ENCODE data around the gene FBLN7.

The FBLN7 gene

DNA sequence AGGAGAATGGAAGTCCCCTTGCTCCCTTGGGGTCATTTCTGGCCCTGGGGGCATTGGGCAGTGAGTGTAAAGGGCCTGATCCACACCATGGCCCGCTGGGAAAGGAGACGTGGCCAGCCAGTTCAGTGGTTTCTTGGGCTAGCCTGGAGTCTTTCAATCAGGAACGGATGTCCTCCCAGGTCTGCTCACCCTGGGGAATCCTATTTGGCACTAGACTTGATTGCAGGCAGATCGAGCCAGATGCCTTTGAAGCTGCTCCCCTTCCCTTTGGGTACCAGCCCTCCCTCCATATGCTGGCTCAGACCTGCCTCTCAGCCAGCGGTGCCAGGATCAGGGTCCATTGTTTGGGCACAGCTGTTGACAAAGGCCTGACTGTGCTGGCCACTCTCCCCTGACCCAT is 11.0 kb downstream of the FBLN7 start:
- no peak overlapping the region for H3K27ac ChIP-seq

DNA sequence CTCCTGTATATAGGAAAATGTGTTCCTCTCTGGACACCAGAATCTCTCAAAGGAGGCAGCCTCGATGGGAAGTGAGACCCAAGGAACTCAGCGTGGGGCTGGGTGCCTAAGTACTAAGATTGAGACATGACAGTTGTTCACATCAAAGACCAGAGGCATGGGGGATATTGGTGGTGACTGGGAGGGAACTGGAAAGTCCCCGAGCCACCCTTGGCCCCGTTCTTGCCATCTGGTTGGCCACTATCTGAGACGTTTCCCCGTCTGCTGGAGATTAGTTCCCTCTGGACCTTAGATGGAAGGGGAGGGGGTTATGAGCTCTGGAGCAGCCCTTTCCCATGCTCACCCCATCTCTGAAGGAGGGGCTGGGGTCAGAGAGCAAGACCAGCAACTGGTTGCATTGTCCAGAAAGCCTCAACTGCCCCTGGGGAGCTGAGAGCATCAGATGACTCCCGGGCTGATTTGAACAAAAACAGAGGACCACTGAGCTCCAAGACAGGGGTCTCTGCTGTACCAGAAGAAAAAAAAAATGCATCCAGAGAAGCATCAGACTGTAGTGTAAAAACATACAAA is 11.8 kb downstream of the FBLN7 start:
- TF ChIP-seq, protein P1, sequence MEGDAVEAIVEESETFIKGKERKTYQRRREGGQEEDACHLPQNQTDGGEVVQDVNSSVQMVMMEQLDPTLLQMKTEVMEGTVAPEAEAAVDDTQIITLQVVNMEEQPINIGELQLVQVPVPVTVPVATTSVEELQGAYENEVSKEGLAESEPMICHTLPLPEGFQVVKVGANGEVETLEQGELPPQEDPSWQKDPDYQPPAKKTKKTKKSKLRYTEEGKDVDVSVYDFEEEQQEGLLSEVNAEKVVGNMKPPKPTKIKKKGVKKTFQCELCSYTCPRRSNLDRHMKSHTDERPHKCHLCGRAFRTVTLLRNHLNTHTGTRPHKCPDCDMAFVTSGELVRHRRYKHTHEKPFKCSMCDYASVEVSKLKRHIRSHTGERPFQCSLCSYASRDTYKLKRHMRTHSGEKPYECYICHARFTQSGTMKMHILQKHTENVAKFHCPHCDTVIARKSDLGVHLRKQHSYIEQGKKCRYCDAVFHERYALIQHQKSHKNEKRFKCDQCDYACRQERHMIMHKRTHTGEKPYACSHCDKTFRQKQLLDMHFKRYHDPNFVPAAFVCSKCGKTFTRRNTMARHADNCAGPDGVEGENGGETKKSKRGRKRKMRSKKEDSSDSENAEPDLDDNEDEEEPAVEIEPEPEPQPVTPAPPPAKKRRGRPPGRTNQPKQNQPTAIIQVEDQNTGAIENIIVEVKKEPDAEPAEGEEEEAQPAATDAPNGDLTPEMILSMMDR (IDR thresholded peaks at IDR 0.05) = no peak
- no peaks in the 10 kb centered on the region for H3K36me3 ChIP-seq
- H3K4me1 ChIP-seq (ENCODE audit: control insufficient read depth in 1 of 2, insufficient read depth in 1 of 2, low read depth in 1 of 2, low read length in 1 of 2) = no peaks in the 10 kb centered on the region
- no peak overlapping the region for H3K4me3 ChIP-seq (ENCODE audit: low read depth in 1 of 2, low read length in 1 of 2)
- peaks cover 9% of the 10 kb centered on the region for H3K27me3 ChIP-seq
- H3K9me3 ChIP-seq = no peaks in the 10 kb centered on the region
- H3K27ac ChIP-seq = no peak overlapping the region

More for the DNA sequence above, 11.0 kb downstream of the FBLN7 start:
- no peak overlapping the region for H3K4me3 ChIP-seq (ENCODE audit: low read depth in 1 of 2, low read length in 1 of 2)
- no peaks in the 10 kb centered on the region for H3K4me1 ChIP-seq (ENCODE audit: control insufficient read depth in 1 of 2, insufficient read depth in 1 of 2, low read depth in 1 of 2, low read length in 1 of 2)
- H3K9me3 ChIP-seq = no peaks in the 10 kb centered on the region
- no peaks in the 10 kb centered on the region for H3K36me3 ChIP-seq
- TF ChIP-seq, protein P1 (IDR thresholded peaks at IDR 0.05) = no peak
- H3K27me3 ChIP-seq = peaks cover 10% of the 10 kb centered on the region

DNA sequence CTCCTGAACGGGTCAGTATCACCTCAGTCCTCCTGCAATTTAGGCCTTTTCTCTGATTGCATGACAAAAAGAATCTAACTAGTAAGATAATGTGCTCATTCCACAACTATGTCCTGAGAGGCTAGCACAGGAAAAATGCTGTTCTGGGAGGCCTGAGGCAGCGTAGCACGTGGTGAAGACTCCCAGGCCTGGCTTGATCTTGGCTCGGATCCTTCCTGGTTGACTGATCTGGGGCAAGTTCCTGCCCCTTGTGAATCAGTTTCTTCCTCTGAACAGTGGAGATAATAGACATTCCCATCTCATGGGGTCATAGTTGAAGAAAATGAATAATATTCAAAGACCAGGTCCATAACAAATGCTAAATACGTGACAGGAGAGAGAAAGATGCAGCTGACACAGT is 12.3 kb downstream of the FBLN7 start:
- H3K4me1 ChIP-seq (ENCODE audit: control insufficient read depth in 1 of 2, insufficient read depth in 1 of 2, low read depth in 1 of 2, low read length in 1 of 2) = peaks cover 1 to 2% of the 10 kb centered on the region in 2 experiments
- peaks cover 9% of the 10 kb centered on the region for H3K27me3 ChIP-seq
- TF ChIP-seq, protein P1 (IDR thresholded peaks at IDR 0.05) = no peak
- H3K36me3 ChIP-seq = no peaks in the 10 kb centered on the region
- no peak overlapping the region for H3K4me3 ChIP-seq (ENCODE audit: low read depth in 1 of 2, low read length in 1 of 2)
- H3K27ac ChIP-seq = no peak overlapping the region
- H3K9me3 ChIP-seq = no peaks in the 10 kb centered on the region

DNA sequence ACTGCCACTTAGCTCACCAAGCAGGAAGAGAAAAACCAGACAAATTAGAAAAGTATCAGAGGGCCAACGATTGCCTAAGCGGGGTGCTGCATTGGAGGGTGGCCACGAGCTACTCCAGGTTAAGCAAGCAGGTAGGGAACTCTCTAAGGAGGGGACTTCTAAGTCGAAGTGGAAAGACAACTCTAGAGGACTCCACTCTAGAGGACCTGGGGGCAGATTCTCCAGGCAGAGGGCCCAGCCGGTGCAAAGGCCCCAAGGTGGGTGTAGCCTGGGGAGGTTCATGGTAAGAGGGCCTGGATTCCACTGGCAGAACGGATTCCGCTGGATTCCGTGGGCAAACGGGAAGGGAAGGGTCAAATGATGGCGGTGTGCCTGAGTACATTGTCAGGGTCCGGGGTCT is 12.7 kb downstream of the FBLN7 start:
- no peaks in the 10 kb centered on the region for H3K36me3 ChIP-seq
- no peak overlapping the region for H3K4me3 ChIP-seq (ENCODE audit: low read depth in 1 of 2, low read length in 1 of 2)
- H3K9me3 ChIP-seq = no peaks in the 10 kb centered on the region
- H3K4me1 ChIP-seq (ENCODE audit: control insufficient read depth in 1 of 2, insufficient read depth in 1 of 2, low read depth in 1 of 2, low read length in 1 of 2) = peaks cover 4 to 6% of the 10 kb centered on the region in 2 experiments
- TF ChIP-seq, protein P1 (IDR thresholded peaks at IDR 0.05) = no peak
- H3K27ac ChIP-seq = no peak overlapping the region
- H3K27me3 ChIP-seq = peaks cover 9% of the 10 kb centered on the region

DNA sequence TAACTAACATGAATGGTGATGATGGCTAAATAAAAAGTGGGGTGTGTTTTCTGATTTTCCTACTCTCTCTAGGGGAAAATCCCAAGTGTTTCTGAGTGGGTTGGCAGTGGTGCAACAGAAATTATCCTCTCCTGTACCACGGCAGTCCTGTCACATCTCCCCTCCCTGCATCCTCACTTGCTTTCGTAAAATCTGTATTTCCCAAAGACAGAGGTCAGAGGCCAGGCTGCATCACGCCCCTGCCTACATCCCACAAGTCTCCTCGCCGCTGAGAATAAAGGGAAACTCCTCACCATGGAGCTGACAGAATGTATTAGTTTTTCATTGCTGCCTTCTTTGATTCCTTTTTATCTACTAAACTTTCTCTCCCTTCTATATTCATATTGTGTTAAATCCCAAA is 13.1 kb downstream of the FBLN7 start:
- Histone ChIP-seq H3K36me3 (no peaks in the 10 kb centered on the region), H3K27me3 (peaks cover 9% of the 10 kb centered on the region), H3K9me3 (no peaks in the 10 kb centered on the region), H3K27ac (no peak overlapping the region), H3K4me1 (ENCODE audit: control insufficient read depth in 1 of 2, insufficient read depth in 1 of 2, low read depth in 1 of 2, low read length in 1 of 2) (peaks cover 4 to 8% of the 10 kb centered on the region in 2 experiments), H3K4me3 (ENCODE audit: low read depth in 1 of 2, low read length in 1 of 2) (no peak overlapping the region)
- TF ChIP-seq, protein P1 (IDR thresholded peaks at IDR 0.05) = no peak
